Effector CD8-positive, alpha-beta T cell (primary cell): Measurements from ENCODE around the gene SCNN1A.
"Not testable (repeated sequence)": the region's sequence is repeated elsewhere in the genome, so short reads cannot be mapped to it uniquely, and the experiment has no call there.

ENCODE experiments used
- DNase-seq: peaks from one replicate; lab custom pipeline; 2025; lab: John Stamatoyannopoulos, UW

SCNN1A gene

DNA sequence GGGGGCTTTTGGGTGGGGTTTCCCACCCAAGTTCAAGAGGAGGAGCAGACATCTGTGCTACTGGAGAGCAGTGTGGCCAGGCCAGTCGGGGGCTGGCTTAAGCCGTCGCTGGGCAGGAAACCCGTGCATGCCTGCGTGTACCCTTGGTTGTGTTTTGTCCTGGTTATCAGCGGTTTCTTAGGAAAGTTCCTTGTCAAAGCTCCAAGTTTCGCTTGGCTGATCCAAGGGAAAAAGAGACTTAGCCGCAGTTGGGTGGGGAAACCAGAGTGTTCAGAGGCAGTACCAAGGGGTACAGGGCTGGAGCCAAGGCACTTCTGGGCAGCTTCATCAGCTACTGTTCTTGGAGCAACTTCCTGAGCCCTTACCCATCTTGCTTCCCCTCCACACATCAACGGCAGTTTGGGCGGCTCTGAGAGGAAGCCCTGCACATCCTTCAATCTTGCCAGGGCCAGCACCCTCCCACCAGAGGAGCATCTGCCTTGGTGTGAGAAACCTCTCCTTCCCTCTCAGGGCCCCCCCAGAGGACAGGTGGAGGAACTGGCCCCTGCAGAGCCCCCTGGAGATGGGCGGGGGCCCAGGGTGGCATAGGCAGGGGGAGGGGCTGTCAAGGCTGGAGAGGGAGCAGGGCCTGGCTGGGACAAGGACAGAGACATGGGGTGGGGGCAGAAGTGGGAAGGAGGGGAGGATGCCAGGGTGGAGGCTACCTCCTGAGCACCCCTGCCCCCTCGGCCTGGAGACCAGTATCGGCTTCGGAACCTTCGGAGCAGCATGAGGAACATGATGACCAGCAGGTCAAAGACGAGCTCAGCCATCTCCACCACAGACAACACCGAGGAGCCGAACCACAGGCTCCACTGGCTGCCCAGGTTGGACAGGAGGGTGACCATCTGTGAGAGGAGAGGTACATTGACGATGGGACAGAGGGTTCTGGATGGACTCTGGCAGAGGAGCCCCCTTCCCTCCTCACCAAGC lies 27.7 kb downstream of the SCNN1A start:
- DNase-seq, result no peak

DNA sequence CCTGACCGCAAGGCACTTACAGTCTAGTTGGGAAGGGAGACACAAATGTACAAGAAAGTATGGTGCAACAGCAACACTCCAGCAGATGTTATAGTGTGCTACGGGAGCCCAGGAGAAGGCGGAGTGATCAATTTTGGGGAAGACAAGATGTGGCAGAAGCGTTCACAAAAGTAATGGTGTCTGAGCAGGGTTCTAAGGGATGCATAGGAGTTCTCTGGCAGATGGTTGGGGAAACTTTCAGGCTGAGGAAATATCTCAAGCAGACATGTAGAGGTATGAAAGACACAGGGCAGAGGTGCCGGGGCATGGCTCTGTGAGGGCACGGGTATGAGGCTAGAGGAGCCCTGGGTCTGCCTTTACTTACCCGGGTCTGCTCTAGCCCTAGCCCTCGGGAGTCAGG lies 28.4 kb downstream of the SCNN1A start:
- no peak for DNase-seq

DNA sequence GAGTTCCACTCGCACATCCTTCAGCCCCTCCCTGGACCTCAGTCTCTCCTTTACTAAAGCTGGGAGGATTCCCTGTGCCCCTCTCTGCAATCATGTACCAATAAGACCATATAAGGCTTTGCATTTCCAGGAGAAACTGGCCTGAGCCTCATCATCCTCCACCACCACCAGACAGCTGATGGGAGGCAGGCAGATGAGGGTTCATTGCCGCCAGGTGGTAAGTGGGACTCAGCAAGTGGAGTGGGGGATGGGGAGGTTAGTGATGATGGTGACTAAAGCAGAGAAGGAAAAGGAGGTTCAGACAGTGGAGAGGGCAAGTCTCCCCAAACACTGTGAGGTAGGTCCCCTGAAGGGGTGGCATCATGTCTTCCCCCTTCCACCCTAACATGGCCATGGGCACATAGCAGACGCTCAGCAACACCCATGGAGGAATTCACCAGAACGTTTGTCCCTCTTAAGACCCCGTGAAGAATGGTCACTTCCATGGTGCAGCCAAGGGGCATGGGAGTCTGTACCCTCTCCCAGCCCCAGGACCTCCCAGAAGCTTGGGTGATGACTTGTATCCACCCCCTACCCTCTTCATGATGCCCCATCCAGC lies 29.0 kb downstream of the SCNN1A start:
- DNase-seq, result no peak

DNA sequence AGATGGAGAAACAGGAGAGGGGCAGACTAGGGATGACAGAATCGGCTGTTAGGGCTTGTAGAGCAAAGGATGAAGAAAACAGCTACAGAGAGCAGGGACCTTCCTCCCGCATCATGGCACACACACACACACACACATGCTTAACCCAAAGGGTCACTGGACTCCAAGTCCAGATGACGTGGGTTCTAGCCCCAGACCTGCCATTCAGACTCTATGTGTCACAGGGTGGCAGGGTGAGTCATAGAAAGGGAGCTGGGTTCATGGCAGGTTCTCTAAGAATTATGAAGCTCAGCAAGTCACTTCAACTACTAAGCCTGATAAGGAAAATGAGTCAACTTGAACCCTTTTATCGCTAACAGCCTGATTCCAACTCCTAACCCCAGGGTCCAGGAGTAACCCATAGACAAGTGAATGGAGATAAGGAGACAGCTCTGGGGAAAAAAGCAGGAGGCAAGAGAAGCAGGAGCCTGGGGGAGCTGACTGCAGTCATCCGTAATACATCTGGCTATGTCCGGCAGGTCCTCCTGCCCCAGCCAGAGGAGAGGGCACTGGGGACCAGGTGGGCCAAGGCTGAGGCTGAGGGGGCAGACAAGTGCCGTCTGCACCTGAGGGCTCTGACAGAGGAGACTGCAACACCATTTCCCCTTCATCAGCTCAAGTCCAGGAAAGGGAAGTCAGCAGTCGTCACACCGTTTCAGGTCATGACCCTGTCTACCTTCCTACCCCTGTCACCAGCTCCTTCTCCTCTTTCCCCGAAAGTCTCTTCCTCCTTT lies 29.9 kb downstream of the SCNN1A start:
- DNase-seq, result no peak

DNA sequence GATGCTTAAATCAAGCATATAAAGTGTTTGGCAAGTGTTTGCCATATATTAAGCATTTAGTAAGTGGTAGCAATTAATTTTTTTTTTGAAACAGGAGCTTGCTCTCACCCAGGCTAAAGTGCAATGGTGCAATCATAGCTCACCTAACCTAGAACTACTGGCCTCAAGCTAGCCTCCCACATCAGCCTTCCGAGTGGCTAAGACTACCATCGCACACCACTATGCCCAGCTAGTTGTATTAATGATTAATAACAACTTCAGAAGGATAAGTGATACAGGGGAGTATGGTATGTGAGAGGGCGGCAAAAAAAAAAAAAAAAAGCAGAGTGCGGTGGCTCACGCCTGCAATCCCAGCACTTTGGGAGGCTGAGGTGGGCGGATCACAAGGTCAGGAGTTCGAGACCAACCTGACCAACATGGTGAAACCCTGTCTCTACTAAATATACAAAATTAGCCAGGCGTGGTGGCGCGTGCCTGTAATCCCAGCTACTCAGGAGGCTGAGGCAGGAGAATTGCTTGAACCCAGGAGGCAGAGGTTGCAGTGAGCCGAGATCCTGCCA lies 31.2 kb downstream of the SCNN1A start:
- DNase-seq, result not testable (repeated sequence)

DNA sequence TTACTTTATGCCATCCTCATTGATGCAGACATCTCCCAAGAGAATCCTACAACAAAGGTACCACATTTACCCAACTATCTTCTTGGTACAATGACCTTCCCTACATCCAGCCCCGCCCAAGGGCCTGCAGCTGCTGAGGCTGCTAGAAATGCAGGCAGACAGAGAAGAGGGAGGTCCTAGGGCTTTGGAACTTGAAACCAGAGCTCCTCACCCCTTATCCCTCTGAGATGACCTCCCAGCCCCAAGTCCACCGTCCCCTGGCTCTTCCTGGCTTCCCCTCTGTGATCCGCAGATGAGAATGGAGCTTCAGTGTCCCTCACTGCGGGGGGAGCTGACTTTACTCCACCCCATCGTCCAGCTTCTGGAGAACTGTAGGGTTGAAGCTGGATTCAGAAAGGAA lies 31.8 kb downstream of the SCNN1A start:
- no peak for DNase-seq

DNA sequence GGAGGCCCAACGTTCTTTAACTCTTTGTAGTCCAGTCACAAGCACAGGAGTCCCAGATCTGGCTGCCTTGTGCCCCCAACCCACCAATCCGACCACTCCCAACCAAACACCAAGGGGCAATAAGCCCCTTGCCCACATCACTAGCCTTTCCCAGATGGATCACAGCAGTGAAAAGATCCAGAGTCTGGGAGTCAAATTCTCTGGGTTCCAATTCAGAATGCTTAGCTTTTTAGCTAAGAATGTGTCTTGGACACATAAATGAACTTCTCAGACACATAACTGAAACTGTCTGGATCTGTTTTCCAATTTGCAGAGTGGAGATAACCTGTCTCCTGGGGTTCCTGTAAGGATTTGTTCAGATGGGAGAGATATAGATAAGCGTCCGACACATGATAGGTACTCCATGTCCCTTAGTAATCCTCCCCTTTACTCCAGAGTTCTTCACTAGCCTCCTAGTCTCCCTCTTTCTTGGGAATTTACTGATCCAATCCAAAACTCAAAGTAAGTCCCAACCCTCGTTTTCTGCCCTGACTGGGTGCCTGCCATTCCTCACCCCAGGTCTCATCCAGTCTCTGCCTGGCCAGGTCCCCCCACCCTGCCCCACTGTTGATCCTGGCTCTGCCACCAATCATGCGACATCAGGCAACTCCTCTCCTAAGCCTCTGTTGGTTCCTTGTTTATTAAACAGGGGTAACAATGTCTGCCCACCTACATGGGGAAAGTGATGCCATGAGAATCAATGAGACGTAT lies 33.0 kb downstream of the SCNN1A start:
- no peak for DNase-seq

DNA sequence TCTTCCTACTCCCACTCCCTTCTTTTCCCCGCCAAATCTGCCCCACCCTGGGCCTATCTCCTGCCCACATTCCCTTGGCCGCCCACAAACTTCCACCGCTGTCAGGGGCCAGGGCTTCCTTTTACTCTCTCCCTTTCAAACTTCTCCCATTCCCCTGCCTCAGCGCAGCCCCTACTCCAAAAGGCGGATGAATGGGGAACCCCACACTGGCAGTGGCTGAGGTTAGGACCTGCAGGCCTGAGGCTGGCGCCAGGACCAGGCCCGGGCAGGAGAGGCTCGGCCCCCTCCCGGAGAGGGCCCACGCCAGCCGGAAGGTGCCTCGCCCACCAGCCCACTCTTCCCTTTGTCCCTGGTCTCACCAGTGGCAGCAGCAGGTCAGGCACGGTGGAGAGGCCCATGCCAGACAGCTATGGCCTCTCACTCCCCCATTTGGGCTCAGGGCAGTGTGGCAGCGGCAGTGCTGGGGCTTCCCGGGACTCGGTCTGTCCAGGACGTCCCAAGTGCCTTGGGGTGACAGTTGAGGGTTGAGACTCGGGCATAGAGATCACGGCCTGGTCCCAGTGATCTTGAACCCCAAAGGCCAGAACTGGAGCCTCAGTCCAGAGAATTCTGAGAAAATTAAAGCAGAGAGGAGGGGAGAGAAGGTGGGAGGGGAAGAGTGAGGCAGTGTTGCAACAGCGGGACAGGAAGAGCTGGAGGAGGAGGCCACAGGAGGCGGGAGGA lies 33.8 kb downstream of the SCNN1A start, which contains the start of gene TNFRSF1A:
Gene TNFRSF1A (minus strand): TSS at position 660 of the 723 bp plus-strand sequence. CDS start 262 bp downstream, at position 398.
- no peak for DNase-seq

DNA sequence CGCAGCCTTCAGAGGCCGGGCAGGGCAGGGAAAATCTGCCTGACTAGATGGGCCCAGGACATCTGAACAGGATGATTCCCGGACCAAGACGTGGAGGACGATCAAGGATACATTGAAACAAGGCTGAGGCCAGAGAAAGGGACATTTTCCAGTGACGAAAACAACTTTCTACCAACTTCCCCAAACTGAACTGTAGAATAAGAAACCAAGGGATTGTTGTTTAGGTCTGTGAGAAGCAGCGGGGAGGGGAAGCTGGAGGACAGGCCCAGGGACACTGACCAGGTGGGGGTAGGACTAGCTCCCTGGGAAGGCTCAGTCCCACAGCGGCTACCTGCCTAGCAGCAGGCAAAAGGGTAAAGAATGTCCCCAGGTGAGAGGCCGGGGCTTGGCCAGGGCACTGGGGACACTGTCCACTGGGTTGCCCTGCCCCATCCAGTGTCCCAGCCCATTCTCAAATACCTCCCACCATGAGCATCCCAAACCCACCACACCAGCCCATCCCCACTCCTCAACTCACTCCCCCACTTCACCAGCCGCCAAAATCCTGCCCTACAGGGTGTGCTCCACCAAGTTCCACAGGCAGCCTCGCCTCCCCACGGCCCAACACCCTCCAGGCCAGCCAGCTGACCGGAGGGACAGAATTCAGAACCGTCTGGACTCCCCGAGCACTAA lies 34.5 kb downstream of the SCNN1A start:
- no peak for DNase-seq

DNA sequence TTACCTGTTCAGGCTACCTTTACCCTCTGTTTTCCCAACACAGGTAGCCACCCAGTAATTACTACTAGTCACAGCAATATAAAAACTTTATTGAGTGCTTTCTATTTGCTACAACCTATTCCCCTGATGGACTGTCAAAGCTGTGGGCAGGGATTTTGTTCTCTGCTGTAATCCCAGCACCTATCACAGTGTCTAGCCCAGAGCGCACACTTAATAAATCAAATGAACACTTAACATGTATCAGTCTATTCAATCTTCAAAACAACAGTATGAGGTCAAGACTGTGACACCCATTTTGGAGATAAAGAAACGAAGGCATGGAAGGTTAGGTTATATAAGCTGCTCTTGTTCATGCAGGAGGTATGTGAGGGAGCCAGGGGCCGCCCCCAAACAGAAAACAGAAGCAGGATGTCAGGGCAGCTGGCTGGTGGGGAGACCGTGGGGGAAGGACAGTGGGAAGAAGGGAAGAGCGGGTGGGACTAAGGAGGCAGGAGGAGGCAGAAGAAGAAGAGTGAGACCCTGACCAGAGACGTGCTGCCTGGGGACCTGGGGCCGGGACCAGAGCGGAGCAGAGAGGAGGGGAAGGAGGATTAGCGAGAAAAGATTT lies 35.2 kb downstream of the SCNN1A start:
- DNase-seq, result no peak

DNA sequence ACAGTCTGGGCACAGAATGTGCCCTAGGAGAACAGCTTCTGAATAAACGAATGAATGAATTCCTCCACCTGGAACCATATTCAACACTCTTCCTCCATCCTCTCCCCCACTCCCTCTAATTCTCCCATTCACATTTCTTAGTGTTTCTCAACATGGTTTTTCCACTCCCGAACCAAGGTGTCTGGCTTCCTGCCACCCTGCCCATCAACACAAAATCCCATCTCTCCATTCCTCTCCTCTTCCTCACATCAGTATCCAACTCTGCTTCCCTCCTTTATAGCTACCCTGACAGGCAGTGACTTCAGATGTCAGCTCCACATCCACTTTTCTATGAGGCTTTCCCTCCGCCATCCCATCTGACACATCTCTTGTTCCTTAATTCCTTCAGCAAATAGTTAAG lies 36.4 kb downstream of the SCNN1A start:
- DNase-seq, result no peak

DNA sequence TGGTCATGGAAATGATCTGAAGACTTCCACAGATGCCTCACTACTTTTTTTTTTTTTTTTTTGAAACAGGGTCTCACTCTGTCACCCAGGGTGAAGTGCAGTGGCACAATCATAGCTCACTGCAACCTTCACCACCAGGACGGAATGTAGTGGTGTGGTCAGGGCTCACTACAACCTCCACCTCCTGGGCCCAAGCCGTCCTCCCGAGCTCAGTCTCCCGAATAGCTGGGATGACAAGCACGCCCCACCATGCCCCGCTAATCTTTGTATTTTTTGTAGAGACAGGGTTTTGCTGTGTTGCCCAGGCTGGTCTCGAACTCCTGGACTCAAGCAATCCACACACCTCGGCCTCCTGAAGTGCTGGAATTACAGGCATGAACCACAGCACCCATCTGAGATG lies 36.8 kb downstream of the SCNN1A start:
- DNase-seq, result not testable (repeated sequence)

DNA sequence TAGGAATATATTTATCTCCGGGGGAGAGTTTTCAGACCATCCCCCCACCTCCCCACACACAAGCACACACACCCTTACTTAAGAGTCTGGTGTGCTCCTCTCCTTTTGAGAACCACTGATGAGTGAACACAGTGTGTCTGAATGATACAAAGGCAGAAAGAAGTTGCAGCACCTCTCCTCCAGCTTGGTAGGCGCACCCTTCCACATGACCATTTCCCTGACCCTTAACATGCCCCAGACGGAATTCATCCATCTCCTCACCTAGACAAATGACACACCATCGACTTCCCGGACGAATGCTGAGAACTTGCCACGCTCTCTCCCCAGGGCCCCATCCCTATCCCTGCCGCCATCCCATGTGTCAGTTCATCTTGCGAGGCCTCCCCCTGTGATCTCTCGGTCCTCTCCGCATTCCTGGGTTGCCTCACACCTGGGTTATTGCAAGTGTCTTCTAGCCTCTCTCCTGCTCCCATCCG lies 37.4 kb downstream of the SCNN1A start:
- no peak for DNase-seq

DNA sequence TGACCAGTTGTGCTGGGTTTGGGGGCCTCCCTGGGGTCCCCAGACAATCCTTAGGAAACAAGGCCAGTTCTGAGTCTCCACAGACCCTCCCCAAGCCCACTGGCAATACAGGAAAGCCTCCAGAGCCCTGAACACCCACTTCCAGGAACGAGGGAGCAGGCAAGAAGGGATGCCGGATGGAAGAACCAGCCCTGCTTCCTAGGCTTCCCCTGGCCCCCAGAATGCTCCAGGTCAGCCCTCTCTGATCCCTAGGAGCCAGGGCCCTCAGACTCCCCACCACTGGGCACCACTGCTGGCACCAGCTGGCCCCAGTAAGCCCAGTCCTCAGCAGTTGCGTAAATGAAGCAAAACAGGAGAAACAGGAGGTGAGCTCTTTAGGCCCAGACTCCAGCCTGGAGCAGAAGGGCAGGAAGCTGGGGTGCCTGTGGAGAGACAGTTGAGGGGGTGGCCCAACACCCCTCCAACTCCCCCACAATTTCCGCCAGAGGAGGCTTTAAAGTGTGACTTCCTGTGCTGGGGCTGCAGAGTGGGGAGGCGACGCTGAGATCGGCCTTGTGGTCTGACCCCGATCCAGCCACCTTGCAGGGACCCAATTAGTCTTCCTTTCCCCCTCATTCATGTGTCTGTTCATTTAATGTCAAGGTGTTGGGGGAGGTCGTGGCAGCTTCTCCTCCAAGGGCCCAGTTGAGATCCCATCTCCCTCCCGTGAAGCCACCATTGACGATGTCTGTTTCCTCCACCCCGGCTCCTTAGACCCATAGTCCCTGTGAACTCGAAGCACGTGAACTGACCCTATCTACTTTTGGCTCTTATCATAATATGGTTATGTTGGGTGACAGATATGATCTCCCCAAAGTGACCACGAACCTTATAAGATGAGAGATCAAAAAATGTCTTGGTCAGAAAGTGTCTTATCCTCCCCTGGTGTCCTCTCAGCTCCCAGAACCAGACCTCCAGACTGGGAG lies 38.2 kb downstream of the SCNN1A start:
- peak; percentile 38 for DNase-seq

DNA sequence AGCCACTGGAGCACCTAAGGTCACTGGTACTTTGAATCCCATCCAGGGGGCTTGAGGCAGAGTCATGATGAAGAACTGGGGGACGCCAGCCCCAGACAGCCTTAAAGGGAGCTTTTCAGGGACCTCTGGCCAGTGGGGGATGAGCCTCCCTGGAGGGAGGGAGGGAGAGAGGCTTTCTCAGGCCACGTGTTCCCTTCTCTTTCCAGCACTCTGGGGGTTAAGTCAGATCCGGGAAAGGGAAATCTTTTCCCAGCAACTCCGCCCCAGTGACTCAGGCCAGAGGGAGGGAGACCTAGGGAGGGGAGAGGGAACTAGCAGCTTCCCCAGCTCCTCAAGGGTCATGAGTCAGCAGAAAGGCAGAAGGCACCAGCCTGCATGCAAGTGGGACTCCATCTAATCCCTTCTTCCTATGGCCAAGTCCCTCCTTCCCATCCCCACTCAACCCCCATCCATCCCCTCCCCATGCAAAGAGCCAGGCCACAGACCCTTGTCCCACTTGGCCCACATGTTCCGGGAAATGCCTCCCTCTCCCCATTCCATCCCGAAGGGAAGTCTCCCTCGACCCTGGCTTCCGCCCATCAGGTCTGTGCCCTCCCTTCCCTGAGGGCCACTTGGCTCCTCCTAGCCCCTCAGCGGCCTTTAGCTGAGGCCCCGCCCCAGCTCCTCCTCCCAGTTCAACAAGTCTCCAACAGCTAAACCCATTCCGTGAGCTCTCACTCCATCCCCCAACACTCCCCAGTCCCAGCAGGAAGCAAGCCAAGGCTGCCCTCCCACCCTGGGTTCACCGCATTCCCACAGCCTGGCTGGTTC lies 39.1 kb downstream of the SCNN1A start:
- peak; percentile 23 for DNase-seq

DNA sequence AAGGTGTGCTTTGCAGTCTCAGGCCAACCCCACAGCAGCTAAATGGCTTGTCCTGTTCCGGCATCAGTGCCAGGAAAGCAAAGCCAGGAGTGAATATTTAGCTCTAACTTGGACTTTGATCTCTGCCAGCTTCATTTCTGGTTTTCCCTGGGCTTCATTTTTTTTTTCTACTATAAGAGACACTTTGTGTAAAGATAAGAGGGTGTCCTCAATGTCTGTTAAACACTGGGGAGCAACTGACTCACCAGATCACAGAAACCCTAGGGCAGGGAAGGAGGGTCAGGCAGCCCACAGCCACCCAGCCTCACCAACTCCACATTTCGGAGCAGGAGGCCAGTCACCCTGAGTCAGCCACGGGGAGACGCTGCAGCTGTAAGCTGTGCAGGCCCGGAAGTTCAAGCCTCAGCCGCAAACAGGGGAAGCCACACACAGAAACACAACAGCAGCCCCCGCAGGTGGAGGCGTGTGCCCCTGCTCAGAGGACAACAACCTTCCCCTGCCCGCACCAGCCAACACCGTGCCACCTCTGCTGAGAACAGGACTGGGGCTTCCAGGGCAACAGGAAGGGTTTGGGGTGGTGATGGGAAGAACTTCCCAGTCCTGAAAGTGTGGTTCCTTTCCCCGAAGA lies 39.8 kb downstream of the SCNN1A start:
- peak; percentile 64 for DNase-seq

DNA sequence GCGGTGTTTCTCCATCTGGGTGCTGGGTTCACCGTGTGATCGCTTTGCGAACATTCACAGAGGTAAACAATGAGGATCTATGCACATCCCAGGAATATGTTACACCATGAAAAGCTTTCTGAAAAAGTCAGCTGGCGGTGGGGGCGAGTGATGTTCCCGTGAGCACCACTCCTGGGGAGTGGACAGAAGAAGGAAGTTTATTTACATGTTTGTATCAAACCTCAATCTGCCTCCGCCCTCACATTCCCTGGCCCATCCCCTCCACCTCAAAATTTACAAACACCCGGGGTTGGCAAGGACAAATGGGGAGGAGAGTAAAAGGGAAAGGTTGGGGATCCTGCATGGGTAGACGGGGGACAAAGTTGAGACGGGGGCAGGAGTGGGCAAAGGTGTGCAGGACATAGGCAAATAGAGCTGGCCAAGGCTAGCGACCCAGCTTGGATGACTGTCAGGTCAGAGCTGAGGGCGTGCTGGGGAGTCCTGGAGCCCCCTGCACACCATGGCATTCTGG lies 40.4 kb downstream of the SCNN1A start:
- DNase-seq, result no peak
